Ascending aorta (tissue), 2 donors: ENCODE measurements around the gene DHFR2. TPM values are rescaled to one million over a fixed set of nuclear protein-coding genes. Genes with fewer than 3 reads are reported as not detected.

Experiments used
- DNase-seq, 2 donors: peaks; one replicate each; pipeline ENCODE4 v3.0.0-alpha.2; 2019; ENCODE audit warnings: low spot score in 2 of 2
- H3K27ac ChIP-seq, 2 donors: fragments of 200-600 bp; sonication (generic); one replicate each; pipeline ENCODE4 v1.5.1; 2016 to 2017; ENCODE audit warnings: mild to moderate bottlenecking in 1 of 2
- H3K27me3 ChIP-seq: fragments of 200-600 bp; sonication (generic); one replicate; pipeline ENCODE4 v1.5.1; 2017
- H3K36me3 ChIP-seq, 2 donors: fragments of 200-600 bp; sonication (generic); one replicate each; pipeline ENCODE4 v1.5.1; 2016
- H3K4me1 ChIP-seq, 2 donors: fragments of 200-600 bp; sonication (generic); one replicate each; pipeline ENCODE4 v1.5.1; 2016 to 2017; ENCODE audit warnings: mild to moderate bottlenecking in 1 of 2
- H3K4me3 ChIP-seq, 2 donors: fragments of 200-600 bp; sonication (generic); one replicate each; pipeline ENCODE4 v1.5.1; 2016 to 2017; ENCODE audit warnings: mild to moderate bottlenecking in 1 of 2
- H3K9me3 ChIP-seq, 2 donors: fragments of 200-600 bp; sonication (generic); one replicate each; pipeline ENCODE4 v1.5.1; 2016
- CTCF ChIP-seq, 3 experiments: fragments of 200-600 bp in 2 of 3; fragments of 450-650 bp in 1 of 3; sonication (generic) in 2 of 3; IDR thresholded peaks; one replicate each; pipeline ENCODE4 v1.5.1; 2016 to 2019; ENCODE audit warnings: antibody characterized with exemption in 3 of 3, mild to moderate bottlenecking in 1 of 3, moderate library complexity in 1 of 3
- intact Hi-C: fragments of 100-400 bp; cut with DNase I; formaldehyde crosslinking; loops from one replicate; pipeline ENCODE4 v1.15.1; 2023
- total RNA-seq: library from RNA; depleted of rRNA; stranded (reverse); fragments of >200 nt; gene quantifications from one replicate; pipeline ENCODE4 v1.1.0, GENCODE V29; 2016

The DHFR2 gene
- total RNA-seq, 1 donor from 2014 or later, result 1.1 TPM

DNA sequence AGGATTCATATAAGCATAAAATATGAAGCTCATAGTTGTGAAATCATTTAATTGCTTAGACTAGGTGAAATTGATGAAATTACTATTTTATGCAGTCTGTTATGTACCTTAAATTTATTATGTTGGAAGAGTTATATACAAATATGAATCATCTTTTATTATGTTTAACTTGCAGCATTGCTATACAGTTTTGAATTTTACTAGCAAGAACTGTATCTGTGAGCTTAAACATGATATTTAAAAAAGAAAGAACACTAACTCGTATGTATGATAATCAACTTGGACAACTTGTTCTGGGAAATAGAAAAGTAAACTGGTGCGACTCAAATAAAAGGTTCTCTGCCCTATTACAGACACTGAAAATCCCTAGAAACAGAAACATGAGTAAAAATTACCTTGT is 36.1 kb downstream of the DHFR2 start:
- peaks cover 0 to 4% of the 10 kb centered on the region in 2 donors for H3K4me1 ChIP-seq
- DNase-seq, result no peak
- H3K4me3 ChIP-seq, result no peak overlapping the region
- no peaks in the 10 kb centered on the region for H3K27me3 ChIP-seq
- intact Hi-C loops, result no loop called here
- no peak overlapping the region for H3K27ac ChIP-seq
- no peaks in the 10 kb centered on the region for H3K36me3 ChIP-seq
- no peak for TF ChIP-seq CTCF (IDR thresholded peaks at IDR 0.05)
- H3K9me3 ChIP-seq, result no peaks in the 10 kb centered on the region

DNA sequence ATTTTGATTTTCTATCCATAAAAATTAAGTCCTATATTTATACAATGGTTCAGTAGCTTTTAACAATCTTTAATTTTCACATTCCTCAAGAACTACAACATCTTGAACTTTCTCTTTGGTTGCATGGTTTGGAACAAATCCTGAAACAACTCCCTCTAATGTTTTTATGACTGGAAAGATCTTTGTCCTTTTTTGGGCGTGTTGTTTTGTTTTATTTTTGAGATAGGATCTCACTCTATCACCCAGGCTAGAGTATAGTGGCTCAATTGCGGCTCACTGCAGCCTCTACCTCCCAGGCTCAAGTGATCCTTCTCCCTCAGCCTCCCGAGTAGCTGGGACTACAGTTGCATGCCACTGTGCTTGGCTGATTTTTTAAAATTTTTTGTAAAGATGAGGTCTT is 38.3 kb downstream of the DHFR2 start:
- no peak for TF ChIP-seq CTCF (IDR thresholded peaks at IDR 0.05)
- Histone ChIP-seq H3K27me3 (no peaks in the 10 kb centered on the region), H3K4me3 (peak overlapping the region in 1 of 2 donors; percentile 10), H3K27ac (peak overlapping the region; percentile 22 to 30), H3K36me3 (no peaks in the 10 kb centered on the region), H3K9me3 (no peaks in the 10 kb centered on the region), H3K4me1 (peaks cover 0 to 3% of the 10 kb centered on the region in 2 donors)
- DNase-seq, result no peak
- intact Hi-C loops, result no loop called here

- H3K4me1 ChIP-seq, result no peaks in the 10 kb centered on the region
- no peak overlapping the region for H3K4me3 ChIP-seq
- no peaks in the 10 kb centered on the region for H3K27me3 ChIP-seq
- no peak for TF ChIP-seq CTCF (IDR thresholded peaks at IDR 0.05)
- no peaks in the 10 kb centered on the region for H3K9me3 ChIP-seq
- no peak overlapping the region for H3K27ac ChIP-seq
- intact Hi-C loops, result no loop called here
- DNase-seq, result no peak
- H3K36me3 ChIP-seq, result no peaks in the 10 kb centered on the region
Observed at GRCh38 chr3:94020293-94020692, 42.4 kb downstream of the DHFR2 start.

- Histone ChIP-seq H3K9me3 (no peaks in the 10 kb centered on the region), H3K4me1 (no peaks in the 10 kb centered on the region), H3K4me3 (no peak overlapping the region), H3K27me3 (no peaks in the 10 kb centered on the region), H3K36me3 (no peaks in the 10 kb centered on the region), H3K27ac (no peak overlapping the region)
- TF ChIP-seq CTCF (IDR thresholded peaks at IDR 0.05), result no peak
- DNase-seq, result no peak
- intact Hi-C loops, result no loop called here
Observed at GRCh38 chr3:94019659-94020058, 43.1 kb downstream of the DHFR2 start.

- Histone ChIP-seq H3K9me3 (no peaks in the 10 kb centered on the region), H3K4me3 (no peak overlapping the region), H3K36me3 (peaks cover 0 to 2% of the 10 kb centered on the region in 2 donors), H3K27me3 (no peaks in the 10 kb centered on the region), H3K27ac (no peak overlapping the region), H3K4me1 (no peaks in the 10 kb centered on the region)
- TF ChIP-seq CTCF (IDR thresholded peaks at IDR 0.05), result no peak
- intact Hi-C loops, result no loop called here
- no peak for DNase-seq
Observed at GRCh38 chr3:94015025-94015424, 47.7 kb downstream of the DHFR2 start.

GRCh38 chr3:94012185-94012584 is 50.5 kb downstream of the DHFR2 start:
- no peak for TF ChIP-seq CTCF (IDR thresholded peaks at IDR 0.05)
- no peak overlapping the region for H3K27ac ChIP-seq
- no peaks in the 10 kb centered on the region for H3K27me3 ChIP-seq
- intact Hi-C loops, result no loop called here
- no peaks in the 10 kb centered on the region for H3K4me1 ChIP-seq
- H3K9me3 ChIP-seq, result no peaks in the 10 kb centered on the region
- DNase-seq, result no peak
- H3K36me3 ChIP-seq, result peaks cover 0 to 2% of the 10 kb centered on the region in 2 donors
- no peak overlapping the region for H3K4me3 ChIP-seq
